DLD1 (cell line): ENCODE results near the gene VAC14.
"Not testable (repeated sequence)": the region's sequence is repeated elsewhere in the genome, so short reads cannot be mapped to it uniquely, and the experiment has no call there.

Experiments
- in situ Hi-C: cut with HindIII; loops from 2 replicates; pipeline ENCODE4 v1.10.0; 2017; ENCODE audit warnings: low sequenced_read_pairs

VAC14 gene

DNA sequence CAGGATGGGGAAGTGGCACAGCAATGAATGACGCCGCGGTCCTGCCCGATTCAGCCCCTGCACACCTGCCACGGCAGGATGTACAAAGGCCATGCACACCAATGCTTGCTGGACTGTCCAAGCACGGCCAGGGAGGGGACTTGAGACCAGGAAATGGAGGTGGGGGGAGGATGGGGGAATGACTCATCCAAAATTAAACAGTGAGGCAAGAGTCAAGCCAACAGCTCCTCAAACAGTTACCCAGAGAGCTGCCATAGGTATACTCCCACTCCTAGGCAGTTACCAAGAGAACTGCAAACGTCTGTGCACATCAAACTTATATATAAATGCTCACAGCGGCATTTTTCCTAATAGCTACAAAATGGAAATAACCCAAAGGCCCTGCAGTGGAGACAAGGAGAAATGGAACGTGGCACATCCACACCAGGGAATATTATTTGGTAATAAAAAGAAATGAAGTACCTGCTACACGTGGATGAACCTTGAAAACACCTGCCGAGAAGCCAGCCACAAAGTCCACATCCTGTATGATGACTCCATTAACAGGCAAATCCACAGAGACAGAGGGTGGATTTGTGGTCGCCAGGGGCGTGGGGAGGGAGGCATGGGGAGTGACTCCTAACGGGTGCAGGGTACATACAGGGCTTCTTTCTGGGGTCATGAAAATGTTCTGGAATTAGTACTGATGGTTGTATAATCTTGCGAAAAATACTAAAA lies 54.1 kb downstream of the VAC14 start:
- in situ Hi-C loops = no loop called here

DNA sequence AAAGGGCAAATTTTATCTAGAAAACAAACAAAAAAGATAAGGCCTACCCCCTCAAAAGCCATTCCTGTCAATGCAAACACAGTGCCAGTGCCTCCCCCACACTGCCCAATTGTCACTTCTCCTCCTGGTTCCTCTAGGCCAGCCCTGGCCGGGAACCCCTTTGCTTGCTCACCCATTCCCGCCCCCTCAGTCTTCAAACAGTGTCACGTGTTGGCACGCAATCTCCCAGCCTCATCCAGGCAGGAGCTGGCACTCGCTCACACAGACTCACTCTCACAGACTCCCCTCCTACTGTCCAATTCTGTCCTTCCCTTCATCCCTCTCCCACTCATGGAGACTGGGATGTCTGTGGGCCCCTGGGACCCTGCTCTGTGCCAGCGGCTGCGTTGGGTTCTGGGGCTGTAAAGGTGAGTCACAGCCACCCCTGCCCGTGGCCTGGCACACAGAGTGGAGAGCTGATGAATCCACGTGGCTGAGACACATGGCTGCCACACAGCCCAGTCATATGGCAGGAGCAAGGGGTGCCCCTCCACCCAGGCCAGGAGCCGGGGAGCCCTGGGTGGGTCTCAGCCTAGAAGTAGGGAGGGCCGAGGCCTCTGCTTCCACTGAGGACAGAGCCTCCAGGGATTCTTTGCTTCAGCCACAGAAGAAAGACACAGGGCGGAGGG lies 54.8 kb downstream of the VAC14 start:
- in situ Hi-C loops = no loop called here

DNA sequence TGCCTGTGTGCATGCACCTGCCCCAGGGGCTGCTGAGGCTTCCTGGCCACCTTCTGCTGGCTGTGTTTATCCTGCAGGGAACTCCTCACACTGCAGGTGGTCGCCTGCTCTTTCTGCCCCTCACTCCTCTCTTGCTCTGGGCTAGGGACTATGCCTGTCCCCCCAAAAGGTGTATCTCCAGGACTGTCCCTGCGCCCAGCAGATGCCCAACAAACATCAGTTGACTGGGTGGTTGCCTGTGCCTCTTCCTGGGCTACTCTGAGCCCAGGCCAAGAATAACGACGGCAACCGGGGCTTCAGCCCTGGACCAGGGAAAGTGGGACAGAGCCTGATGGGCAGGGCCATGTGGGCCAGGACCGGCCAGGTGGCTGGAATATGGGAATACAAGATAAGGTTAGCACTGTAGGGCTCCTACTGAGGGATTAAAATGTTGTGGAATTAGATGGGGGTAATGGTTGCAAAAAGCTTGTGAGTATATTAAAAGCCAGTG lies 55.4 kb downstream of the VAC14 start:
- in situ Hi-C loops = no loop called here

DNA sequence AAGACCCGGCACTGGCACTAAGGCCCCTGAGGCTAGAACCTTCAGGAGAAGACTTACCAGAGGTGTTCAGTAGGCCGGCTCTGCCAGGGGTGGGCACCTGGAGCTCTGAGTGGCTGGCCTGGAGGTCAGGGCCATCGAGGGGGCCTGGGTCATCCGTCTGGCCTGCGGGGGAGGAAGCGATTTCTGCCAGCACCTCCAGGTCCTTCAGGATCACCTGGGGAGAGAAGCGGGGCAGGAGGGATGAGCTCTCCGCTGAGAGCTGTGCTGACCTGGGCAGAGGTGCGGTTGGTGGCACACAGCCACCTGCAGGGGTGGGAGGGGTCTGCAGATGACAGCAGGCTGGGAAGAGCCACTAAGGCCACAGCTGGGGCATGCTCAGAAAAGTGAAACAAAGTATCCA lies 56.6 kb downstream of the VAC14 start:
- in situ Hi-C loops = no loop called here

DNA sequence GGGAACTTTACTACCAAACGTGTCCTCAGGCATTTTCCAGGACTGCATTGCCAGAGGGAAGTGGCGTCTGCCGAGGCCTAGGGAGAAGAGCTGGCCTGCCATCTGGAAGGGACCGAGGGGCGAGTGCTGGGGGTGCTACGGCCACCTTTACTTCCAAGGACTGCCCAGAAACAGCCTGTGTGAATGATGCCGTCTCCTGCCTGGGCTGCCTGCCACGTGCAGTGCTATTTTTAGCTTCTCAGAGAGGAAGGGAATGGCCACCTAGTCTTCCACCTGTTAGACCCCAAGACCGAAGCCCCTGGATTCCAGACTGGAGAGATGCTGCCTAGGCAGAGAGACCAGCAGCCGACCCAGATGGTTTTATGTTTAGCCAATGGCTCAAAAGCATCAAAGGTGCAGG lies 57.2 kb downstream of the VAC14 start:
- in situ Hi-C loops = no loop called here

DNA sequence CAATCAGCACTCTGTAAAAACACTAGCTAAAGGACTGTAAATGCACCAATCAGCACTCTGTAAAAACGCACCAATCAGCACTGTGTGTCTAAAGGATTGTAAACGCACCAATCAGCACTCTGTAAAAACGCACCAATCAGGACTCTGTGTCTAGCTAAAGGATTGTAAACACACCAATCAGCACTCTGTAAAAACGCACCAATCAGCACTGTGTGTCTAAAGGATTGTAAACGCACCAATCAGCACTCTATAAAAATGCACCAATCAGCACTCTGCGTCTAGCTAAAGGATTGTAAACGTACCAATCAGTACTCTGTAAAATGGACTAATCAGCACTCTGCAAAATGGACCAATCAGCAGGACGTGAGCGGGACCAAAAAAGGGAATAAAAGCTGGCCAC lies 58.0 kb downstream of the VAC14 start:
- in situ Hi-C loops = not testable (repeated sequence)

DNA sequence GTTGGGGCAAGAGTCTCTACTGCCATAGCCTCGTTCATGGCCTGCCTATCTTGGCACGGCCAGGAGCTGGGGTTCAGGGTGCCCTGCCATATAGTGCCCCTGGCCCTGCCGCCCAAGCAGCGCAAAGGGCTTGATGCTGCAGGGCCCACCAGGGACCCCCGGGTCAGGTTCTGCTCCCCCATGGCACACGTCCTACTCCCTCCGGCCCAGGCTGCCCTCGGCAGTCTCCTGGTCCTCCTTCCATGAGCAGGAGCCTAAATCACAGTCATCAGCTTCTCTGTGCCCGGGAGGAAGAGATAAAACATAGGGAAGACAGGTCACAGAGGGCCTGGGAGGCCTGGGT lies 59.2 kb downstream of the VAC14 start:
- in situ Hi-C loops = no loop called here

DNA sequence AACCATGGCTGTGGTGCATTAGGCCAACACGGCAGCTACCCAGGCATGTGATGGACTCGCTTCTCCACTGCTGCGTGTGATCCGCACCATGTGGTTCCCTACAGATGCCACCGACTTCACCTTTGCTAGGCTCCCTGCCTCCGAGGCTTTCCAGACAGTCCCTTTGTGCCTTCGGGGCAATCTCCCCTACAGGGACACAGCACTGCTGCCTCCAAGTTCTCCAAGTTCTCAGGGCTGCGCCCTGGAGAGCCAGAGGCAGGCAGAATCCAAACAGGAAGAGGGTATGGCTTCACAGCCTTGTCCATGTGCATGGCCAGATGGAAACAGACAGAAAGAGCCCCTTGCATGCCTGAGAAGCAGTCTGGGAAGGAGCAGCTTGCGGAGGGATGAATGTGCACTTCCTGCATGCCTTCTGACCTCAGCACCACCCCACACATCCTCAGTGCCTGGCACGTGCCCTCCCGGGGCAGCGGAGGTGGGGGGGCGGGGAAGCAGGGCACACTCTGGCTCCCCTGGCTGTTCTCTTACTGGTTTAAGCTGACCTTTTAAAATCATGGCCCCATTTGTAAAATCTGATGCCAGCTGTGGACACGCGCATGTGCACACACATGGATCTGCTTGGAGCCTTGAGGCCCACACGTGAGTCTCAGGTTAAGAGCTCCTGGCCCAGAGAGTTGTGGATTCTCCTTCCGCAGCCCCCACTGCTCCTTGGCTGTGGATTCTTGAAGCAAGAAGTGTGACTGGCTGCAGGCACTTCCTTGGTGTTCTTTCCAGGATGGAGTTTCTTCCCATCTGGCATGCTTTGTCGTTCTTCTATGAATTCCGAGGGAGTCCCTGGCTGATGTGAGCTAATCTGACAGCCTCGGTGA lies 59.8 kb downstream of the VAC14 start:
- in situ Hi-C loops = no loop called here

DNA sequence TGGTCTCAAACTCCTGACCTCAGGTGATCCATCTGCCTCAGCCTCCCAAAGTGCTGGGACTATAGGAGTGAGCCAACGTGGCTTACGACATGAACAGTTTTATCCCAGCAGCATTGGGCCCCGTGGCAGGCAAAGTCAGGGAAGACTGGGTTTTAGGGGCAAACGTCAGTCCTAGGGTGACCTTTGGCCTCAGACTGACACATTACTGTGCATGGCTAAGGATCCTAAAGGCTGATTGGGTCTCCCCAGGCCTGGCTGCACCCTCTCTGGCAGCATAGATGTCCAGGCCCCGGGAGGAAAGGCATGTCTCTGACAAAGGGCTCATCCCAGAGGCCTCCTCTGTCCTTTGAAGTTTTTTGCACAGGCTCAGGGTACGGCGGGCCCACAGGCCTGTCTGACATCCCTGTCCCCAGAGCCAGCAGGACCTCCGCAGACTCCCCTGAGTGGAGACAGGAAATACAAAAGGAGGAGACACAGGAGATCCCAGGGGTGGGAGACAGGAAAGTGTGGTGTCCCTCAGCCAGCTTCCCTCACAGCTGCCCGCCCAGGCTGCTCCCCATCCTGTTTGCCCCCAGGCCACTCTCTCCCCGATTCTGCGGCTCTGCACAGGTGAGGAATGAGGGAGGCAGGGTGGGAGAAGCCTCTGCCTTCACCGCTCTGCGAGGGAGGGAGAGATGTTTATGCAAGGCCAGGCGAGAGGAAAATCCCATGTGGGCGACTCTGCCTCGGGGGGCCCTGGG lies 60.6 kb downstream of the VAC14 start:
- in situ Hi-C loops = no loop called here

DNA sequence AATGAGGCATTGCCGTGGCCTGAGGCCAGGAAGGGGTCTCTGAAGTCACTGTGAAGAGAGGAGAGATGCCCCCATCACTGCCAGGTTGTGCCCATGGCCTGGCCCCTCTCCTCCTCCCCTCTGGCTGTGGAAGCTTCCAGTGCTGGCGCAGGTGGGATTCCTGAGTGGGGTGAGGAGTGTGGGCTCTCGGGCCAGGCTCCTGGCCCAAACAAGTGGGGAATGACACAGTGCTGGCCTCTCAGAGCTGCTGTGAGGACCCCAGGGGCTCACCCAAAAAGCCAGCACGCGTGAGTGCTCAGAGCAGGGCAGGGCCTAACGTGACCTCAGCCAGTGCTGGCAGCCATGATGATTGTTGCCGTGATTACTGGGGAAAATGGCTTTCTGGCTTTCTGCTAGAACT lies 61.6 kb downstream of the VAC14 start:
- in situ Hi-C loops = no loop called here

DNA sequence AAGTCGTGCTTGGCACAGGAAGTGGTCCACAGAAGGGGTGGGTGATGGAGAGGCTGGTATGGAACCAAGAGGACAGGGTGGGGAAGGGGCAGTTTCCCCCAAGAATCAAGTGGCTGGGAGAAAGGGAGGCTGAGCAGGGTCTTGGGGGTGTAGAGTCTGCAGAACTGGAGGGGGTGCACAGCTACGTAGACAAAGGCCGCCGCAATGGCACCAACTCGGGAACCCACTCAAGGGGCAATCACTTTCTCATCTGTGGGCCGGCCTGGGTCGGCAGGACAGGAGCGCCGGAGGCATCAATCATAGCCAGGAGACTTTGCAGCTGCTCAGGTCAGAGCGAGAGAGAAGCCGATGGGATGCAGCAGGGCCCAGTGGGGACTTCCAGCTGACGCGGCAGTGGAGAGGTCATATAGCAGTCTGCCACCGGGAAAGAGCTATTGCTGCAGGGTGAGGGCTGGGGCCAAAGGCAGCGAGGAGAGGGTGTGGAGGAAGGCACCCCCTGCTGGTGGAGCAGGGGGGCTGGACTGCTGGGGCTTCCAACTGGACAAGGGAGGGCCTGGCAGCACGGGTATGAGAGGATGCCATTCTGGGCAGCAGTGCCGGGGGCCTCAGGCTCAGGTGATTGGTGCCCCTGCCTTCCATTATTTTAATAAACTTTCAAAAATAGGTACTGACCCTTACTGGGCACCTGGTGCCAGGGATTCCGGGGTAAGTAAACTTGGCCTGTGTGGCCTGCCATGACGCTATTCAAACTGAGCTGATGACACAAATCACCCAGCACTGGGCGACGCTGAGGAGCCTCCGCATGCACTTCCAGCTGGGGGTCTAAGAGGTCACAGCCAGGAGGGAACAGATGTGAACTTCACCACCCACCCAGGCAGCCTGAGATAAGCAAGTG lies 62.6 kb downstream of the VAC14 start:
- in situ Hi-C loops = no loop called here

DNA sequence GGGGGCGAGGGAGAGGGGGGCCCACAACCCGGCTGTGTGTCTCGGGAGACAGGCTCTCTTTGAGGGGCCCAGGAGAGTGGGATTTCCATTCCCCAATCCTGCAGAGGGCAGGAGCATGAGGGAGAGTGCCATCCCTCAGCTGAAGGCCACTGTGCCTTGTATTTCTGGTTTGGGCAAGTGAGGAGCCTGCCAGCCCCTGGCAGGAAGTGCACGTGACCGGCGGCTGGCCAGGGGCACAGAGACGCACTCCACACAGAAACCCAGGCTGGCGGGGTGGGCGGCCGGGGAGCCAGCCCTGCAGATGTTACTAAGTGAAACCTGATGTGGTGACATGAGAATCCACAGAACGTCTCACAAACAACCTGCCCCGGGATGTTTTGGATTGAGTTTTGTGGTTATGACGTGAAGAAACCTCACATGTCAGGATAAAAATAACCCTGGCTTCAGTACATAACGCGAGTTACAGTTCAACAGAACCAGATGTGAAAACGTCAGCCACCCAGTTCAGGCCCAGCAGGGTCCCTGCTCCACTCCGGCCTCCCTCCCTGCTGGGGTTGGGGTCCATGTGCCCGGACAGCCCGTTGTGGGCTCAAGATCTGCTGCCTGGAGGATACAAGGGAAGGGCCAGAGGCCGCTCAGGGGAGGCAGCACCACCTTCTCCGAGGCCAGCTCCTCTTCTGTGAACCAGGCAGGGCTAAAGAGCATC lies 63.4 kb downstream of the VAC14 start:
- in situ Hi-C loops = no loop called here

DNA sequence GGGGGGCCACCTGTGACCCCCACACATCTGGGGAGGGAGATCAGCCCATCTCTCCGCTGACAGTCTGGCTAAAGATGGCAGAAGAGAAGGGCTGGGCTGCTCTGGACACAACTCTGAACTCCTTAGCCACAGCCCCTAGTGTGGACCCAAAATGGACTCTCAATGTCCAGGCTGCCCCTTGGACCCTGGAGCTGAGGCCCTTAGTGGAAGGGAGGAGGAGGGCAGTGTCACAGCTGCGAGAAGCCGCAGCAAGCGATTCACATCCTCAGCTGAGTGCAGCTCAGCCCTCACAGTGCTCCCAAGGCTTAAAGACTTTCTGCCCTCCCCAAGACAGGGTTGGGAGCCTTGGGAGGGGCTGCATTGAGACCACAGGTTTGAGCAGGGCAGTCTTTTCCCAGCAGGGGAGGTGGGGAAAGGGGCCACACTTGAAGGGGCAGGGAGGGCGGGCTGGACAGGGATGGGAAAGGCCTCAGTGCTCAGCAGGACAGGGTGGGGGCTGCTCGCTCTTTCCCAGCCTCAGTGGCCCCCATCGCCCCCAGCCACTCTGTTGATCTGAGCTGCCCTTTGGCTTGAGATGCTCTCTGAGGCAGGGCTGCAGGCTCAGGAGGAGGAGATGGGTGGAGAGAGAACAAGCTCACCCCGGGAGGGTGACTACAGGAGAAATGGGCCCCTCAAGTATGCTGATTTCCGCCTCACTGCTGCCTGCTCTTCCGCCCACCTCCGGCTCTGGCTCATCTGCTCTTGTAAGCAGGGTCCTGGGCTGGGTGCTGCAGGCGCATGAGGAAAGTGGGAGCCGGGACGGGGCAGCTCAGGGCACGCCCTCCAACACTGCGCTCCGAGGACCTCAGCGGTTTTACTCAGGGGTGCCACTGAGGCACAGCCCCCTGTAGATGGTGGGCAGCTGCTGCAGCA lies 64.2 kb downstream of the VAC14 start:
- in situ Hi-C loops = no loop called here

DNA sequence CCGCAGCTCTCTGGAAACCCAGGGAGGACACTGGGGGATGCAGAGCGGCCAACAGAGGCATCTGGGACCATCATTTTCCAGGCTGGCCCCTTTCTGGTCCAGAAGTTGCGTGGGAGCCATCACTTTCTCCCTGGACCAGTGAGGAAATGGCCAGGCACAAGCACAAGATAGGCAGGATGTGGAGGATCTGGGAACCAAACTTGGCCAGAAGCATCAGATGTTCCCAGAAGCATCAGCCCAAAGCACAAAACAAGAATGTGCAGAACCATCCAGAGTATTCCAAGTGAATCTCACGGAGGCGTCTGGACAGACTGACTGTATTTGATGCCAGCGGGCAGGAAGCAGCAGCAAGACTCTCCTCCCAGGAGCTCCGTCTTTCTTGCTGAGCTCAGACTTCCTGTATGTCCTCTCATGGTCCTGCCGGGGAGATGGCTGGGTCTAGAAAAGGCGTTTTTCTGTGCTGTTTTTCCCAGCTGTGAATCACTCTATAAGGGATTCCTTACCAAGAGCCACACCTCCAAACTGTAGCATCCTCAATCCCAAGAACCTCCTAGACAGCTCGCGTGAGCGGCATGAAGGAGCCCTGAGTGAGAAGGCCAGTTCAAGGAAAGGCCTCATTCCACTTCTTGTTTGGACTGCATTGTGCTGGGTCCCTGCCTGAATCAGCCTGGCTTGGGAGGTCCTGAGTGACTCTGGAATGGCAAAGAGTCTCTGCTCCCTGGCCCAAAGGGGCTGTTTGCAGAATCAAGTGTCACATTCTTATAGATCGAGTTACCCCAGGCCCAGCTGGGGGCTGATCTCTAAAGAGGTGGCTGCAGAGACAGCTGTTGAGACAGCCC lies 65.6 kb downstream of the VAC14 start:
- in situ Hi-C loops = no loop called here

DNA sequence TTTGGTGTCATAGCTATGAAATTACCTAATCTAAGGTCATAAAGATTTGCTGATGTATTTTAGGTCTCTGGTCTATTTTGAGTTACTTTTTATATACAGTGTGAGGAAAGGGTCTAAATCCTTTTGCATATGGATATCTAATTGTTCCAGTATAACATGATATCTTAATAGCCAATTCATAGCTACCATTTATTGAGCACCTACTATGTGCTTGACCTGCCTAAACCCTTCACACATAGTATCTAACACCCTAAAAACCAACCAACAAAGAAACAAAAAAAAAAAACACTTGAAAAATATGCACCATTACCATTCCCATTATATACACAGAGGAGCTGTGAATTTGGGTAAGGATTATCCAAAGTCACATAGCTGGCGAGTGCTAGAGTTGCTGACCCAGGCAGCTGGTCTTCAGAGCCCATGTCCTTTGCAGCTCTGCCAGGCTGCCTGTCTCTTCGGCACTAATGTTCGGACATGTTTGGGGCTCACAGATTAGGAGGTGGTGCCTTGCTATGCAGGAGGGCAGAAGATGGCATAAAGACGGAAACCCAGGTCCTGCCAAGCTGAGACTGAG lies 66.3 kb downstream of the VAC14 start:
- in situ Hi-C loops = no loop called here

DNA sequence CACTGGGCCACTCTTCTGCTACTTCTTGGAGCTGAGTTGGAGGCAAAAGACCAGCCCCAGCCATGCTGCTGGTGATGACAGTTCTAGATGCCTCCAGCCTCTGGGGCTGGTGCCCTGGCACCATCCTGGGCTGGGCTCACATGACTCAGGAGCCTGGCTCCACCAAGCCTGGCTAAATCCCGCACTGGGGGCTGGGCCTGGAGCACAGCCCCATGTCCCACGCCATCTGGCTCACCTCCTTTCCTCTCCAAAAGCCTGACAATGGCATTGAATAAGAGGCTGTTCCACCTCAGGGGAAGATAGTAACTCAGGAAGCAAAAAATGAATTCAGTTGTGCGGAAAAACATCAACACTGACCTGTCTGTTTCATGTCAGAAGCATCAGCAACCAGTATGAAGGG lies 70.0 kb downstream of the VAC14 start:
- in situ Hi-C loops = no loop called here

DNA sequence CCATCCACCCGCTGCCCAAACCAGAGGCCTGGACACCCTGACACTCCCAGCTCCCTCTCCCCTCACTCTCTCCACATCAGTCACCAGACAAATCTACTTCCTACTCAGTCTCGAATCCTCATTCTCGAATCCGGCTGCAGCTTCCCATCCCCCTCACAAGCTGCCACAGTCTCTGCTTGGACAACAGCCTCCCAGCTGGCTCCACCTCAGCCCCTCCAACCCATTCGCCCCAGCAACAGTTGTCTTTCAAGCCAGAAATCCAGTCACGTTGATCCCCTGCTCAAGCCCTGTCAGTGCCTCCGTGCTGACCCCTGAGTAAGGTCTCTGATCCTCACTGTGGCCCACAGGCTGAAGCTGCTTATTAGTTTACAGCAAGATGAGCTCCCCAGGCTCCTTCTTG lies 70.9 kb downstream of the VAC14 start:
- in situ Hi-C loops = no loop called here
